HuH-7.5 (cell line): ENCODE results near the gene GRIK5.
A peak's percentile ranks its signal among the peaks of the same experiment; 100 is the strongest.

ENCODE experiments used
- DNase-seq: peaks from one replicate; pipeline ENCODE4 v3.0.0; 2011; ENCODE audit warnings: low spot score

GRIK5 gene

GRCh38 chr19:41990615-41991014 lies 79.4 kb downstream of the GRIK5 start:
- no peak for DNase-seq

GRCh38 chr19:41990028-41990427 lies 80.0 kb downstream of the GRIK5 start:
- DNase-seq, result no peak

GRCh38 chr19:41988947-41989346 lies 81.1 kb downstream of the GRIK5 start:
- DNase-seq, result no peak

GRCh38 chr19:41987141-41987860 lies 82.7 kb downstream of the GRIK5 start:
- no peak for DNase-seq

- no peak for DNase-seq
Measured at GRCh38 chr19:41984961-41985360, 85.0 kb downstream of the GRIK5 start.

- DNase-seq, result no peak
Measured at GRCh38 chr19:41981724-41982123, 88.3 kb downstream of the GRIK5 start.

- no peak for DNase-seq
Measured at GRCh38 chr19:41978470-41978869, 91.5 kb downstream of the GRIK5 start.

- no peak for DNase-seq
Measured at GRCh38 chr19:41977916-41978315, 92.1 kb downstream of the GRIK5 start.

- no peak for DNase-seq
Measured at GRCh38 chr19:41974652-41975051, 95.4 kb downstream of the GRIK5 start.

GRCh38 chr19:41971363-41971762 lies 98.6 kb downstream of the GRIK5 start:
- no peak for DNase-seq

- no peak for DNase-seq
Measured at GRCh38 chr19:41969772-41970458, 100.1 kb downstream of the GRIK5 start.

GRCh38 chr19:41968751-41969595 lies 101.0 kb downstream of the GRIK5 start:
- no peak for DNase-seq

- no peak for DNase-seq
Measured at GRCh38 chr19:41967054-41967783, 102.8 kb downstream of the GRIK5 start.

- DNase-seq, result no peak
Measured at GRCh38 chr19:41965106-41965505, 104.9 kb downstream of the GRIK5 start.

GRCh38 chr19:41960973-41961372 lies 109.0 kb downstream of the GRIK5 start:
- no peak for DNase-seq

GRCh38 chr19:41959056-41960053 lies 110.7 kb downstream of the GRIK5 start, which contains the start of gene RABAC1:
Gene RABAC1 (minus strand): TSS chr19:41959321. CDS start chr19:41959292, 29 bp downstream.
- DNase-seq, result peak; percentile 95

- peak; percentile 87 for DNase-seq
Measured at GRCh38 chr19:41958367-41959055, 111.5 kb downstream of the GRIK5 start.

- peak; percentile 95 for DNase-seq
Measured at GRCh38 chr19:41957838-41958366, 112.1 kb downstream of the GRIK5 start.

- no peak for DNase-seq
Measured at GRCh38 chr19:41957161-41957837, 112.7 kb downstream of the GRIK5 start.
